PFSK-1 (cell line): ENCODE measurements around the gene FBXO34.

ENCODE experiments used
- FOXP2 ChIP-seq: optimal IDR thresholded peaks from 2 replicates; pipeline ENCODE3; 2011; ENCODE audit warnings: borderline replicate concordance, control low read depth, inconsistent platforms; ENCODE audit not compliant: insufficient read depth; ENCODE audit errors: extremely low read length, extremely low read depth
- POLR2AphosphoS5 ChIP-seq: IDR thresholded peaks from 2 replicates; pipeline ENCODE4 v1.6.1; 2012; ENCODE audit warnings: low read depth, mild to moderate bottlenecking, control low read depth, low read length, moderate library complexity
- REST ChIP-seq, 2 experiments: IDR thresholded peaks; 2 replicates each; pipeline versions ENCODE4 v1.6.1 to v1.8.0; 2011 to 2012; ENCODE audit warnings: low read depth in 2 of 2, low read length in 2 of 2, control low read depth in 1 of 2, inconsistent platforms in 1 of 2, mild to moderate bottlenecking in 1 of 2, moderate library complexity in 1 of 2; ENCODE audit not compliant: insufficient read depth in 1 of 2
- TAF1 ChIP-seq: IDR thresholded peaks from 2 replicates; pipeline ENCODE4 v1.6.1; 2012; ENCODE audit warnings: low read length, control low read depth, borderline replicate concordance; ENCODE audit not compliant: insufficient read depth

- no peak for TF ChIP-seq FOXP2
- TF ChIP-seq POLR2AphosphoS5 = no peak
- TF ChIP-seq TAF1 = no peak
- no peak for TF ChIP-seq REST (IDR thresholded peaks at IDR 0.05; ENCODE audit: insufficient read depth in 1 of 2, low read depth in 2 of 2, low read length in 2 of 2)
Measured at GRCh38 chr14:55366271-55366670, 95.0 kb downstream of the FBXO34 start.
